Lower lobe of right lung (tissue), 2 donors: Measurements from ENCODE around the gene KHNYN. TPM values are rescaled to one million over a fixed set of nuclear protein-coding genes. Genes with fewer than 3 reads are reported as not detected.

ENCODE experiments used
- ATAC-seq, 2 donors: fragments of 200-7000 bp; cut with Tn5 transposase; one replicate each; pipeline ENCODE4 v1.9.1; 2020 to 2022; ENCODE audit warnings: mild to moderate bottlenecking in 2 of 2, moderate library complexity in 2 of 2
- DNase-seq: peaks from one replicate; pipeline ENCODE4 v3.0.0-alpha.2; 2020
- H3K27ac ChIP-seq: fragments of 200-600 bp; one replicate; pipeline ENCODE4 v1.8.0; 2022
- H3K27me3 ChIP-seq: fragments of 200-600 bp; one replicate; pipeline ENCODE4 v1.8.0; 2022; ENCODE audit warnings: low read depth
- H3K36me3 ChIP-seq: fragments of 200-600 bp; one replicate; pipeline ENCODE4 v1.8.0; 2022; ENCODE audit warnings: mild to moderate bottlenecking
- H3K4me1 ChIP-seq: fragments of 200-600 bp; one replicate; pipeline ENCODE4 v1.8.0; 2022
- H3K4me3 ChIP-seq: fragments of 200-600 bp; one replicate; pipeline ENCODE4 v1.8.0; 2022; ENCODE audit warnings: mild to moderate bottlenecking
- H3K9me3 ChIP-seq: fragments of 200-600 bp; one replicate; pipeline ENCODE4 v1.8.0; 2022
- intact Hi-C: fragments of 100-400 bp; cut with DNase I; formaldehyde crosslinking; loops from one replicate; pipeline ENCODE4 v1.11.0; 2022
- total RNA-seq: library from RNA; stranded (reverse); fragmentation: NEBNext Ultra II Directional; extraction: Animal tissue kit (Norgen Biotek cat#: 25700); gene quantifications from one replicate; pipeline ENCODE4 v1.2.1, GENCODE V29; 2021
- TF ChIP-seq, protein P1 (sequence below): fragments of 200-600 bp; IDR thresholded peaks from one replicate; pipeline ENCODE4 v1.8.0; 2022; ENCODE audit warnings: antibody characterized with exemption, mild to moderate bottlenecking
- donor health status: DM: no; HTN: yes; CAD: no; lungs with severe emphysema.

The KHNYN gene
- total RNA-seq, 1 donor from 2014 or later = 61.4 TPM

GRCh38 chr14:24439257-24439656 is 9.5 kb downstream of the KHNYN start:
- no peak overlapping the region for H3K4me3 ChIP-seq
- H3K27me3 ChIP-seq = no peaks in the 10 kb centered on the region
- ATAC-seq (no peak), DNase-seq (no peak)
- TF ChIP-seq, protein P1, sequence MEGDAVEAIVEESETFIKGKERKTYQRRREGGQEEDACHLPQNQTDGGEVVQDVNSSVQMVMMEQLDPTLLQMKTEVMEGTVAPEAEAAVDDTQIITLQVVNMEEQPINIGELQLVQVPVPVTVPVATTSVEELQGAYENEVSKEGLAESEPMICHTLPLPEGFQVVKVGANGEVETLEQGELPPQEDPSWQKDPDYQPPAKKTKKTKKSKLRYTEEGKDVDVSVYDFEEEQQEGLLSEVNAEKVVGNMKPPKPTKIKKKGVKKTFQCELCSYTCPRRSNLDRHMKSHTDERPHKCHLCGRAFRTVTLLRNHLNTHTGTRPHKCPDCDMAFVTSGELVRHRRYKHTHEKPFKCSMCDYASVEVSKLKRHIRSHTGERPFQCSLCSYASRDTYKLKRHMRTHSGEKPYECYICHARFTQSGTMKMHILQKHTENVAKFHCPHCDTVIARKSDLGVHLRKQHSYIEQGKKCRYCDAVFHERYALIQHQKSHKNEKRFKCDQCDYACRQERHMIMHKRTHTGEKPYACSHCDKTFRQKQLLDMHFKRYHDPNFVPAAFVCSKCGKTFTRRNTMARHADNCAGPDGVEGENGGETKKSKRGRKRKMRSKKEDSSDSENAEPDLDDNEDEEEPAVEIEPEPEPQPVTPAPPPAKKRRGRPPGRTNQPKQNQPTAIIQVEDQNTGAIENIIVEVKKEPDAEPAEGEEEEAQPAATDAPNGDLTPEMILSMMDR = no peak
- intact Hi-C loops = loop anchor here (5.0 kb wide), 1 partner anchor 112 kb away; no protein-coding TSS in a partner anchor
- H3K36me3 ChIP-seq = peaks cover 66% of the 10 kb centered on the region
- H3K27ac ChIP-seq = no peak overlapping the region
- H3K4me1 ChIP-seq = peaks cover 67% of the 10 kb centered on the region
- H3K9me3 ChIP-seq = no peaks in the 10 kb centered on the region

DNA sequence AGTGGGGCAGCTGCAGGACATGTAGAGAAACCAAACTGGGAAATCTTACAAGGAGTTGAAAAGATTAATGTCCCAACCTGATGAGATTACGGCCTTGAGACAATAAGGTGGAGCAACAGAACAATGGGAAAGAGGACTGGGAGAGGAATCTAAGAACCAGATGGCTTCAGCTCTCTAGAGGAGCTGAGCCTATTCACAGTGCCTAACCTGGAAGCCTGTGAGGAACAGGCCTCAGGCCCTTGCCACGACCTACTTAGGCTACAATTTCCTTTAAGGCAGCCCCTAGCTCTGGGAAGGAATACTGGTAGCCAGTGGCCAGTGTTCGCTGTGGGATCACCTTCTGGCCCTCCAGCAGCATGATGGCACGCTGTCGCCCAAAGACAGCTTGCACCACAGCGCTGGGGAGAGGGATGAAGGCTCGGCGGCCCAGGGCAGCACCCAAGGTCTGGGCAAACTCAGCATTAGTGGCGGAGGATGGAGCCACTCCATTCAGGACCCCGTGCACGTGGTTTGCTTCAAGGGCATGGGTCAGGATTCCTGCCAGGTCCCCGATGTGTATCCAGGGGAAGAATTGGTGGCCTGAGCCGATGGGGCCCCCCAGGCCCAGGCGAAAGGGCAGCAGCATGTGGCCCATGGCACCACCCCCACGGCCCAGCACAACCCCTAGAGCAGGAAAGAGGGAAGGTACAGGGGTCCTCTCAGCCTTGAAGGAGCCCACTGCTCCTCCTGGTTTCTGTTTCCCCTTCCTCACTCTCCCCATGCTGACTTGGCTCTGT is 10.3 kb downstream of the KHNYN start:
- ATAC-seq (no peak), DNase-seq (no peak)
- intact Hi-C loops = loop anchor here (5.0 kb wide), 1 partner anchor 113 kb away; no protein-coding TSS in a partner anchor
- Histone ChIP-seq H3K27ac (no peak overlapping the region), H3K9me3 (no peaks in the 10 kb centered on the region), H3K4me3 (no peak overlapping the region), H3K27me3 (no peaks in the 10 kb centered on the region), H3K36me3 (peaks cover 58% of the 10 kb centered on the region), H3K4me1 (peaks cover 67% of the 10 kb centered on the region)
- TF ChIP-seq, protein P1 = no peak

DNA sequence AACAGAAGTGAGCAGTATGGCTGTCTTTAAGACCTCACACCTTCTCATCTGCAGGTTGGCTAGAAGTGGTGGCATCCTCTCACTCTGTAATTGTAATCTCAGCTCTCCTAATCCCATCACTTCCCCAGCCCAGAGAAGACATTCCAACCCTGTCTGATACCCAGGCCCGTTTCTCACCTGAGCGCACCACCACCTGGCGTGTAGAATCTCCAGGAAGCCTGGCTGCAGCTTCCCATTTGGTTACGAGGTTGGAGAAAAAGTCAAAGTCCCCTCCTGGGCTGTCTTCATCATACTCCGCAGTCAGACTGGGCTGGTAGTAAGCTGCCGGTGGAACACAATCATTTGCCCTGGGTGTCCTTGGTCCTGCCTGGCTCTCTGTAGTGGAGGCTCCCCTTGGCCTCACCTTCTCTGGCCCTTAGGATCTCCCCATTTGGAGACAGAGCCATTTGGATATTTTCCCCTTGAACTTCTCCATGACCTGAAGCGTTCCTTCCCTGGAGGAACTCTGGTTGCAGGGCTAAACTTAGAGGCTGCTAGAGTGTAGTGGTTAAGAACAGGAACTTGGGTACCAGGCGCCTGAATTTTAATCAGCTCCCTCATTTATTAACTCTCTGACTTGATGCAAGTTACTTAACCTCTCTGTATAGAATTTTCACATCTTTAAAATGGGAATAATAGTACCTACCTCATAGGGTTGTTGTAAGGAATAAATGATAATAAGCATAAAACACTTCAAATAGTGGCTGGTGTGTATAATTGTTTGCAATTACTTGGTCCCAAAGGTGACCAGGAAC is 11.0 kb downstream of the KHNYN start:
- H3K27me3 ChIP-seq = no peaks in the 10 kb centered on the region
- intact Hi-C loops = no loop called here
- DNase-seq (no peak), ATAC-seq (no peak)
- peaks cover 67% of the 10 kb centered on the region for H3K4me1 ChIP-seq
- peaks cover 53% of the 10 kb centered on the region for H3K36me3 ChIP-seq
- H3K27ac ChIP-seq = peak overlapping the region; percentile 99
- H3K9me3 ChIP-seq = no peaks in the 10 kb centered on the region
- no peak overlapping the region for H3K4me3 ChIP-seq
- TF ChIP-seq, protein P1 = no peak

- peaks cover 46% of the 10 kb centered on the region for H3K36me3 ChIP-seq
- H3K9me3 ChIP-seq = no peaks in the 10 kb centered on the region
- ATAC-seq (no peak), DNase-seq (no peak)
- TF ChIP-seq, protein P1 = no peak
- H3K4me1 ChIP-seq = peaks cover 61% of the 10 kb centered on the region
- H3K27me3 ChIP-seq = no peaks in the 10 kb centered on the region
- peak overlapping the region; percentile 99 for H3K27ac ChIP-seq
- peak overlapping the region; percentile 82 for H3K4me3 ChIP-seq
- intact Hi-C loops = no loop called here
These were observed 11.7 kb downstream of the KHNYN start for GRCh38 chr14:24441485-24441884.

DNA sequence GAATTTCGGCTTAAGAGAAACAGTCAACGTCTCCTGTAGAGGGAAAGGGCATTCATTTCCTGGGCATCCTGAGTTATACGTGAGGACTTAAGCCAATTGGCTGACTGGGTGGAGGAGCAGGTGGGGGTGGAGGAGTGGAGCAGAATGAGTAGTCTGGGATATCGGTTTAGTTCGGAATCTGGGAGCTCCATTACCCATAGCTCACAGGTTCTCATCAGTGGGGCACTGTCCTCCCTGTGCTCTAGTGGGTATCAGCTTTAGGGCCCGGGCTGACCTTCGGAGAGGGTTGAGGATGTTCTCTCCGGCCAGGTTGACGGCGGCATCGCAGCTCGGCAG is 12.1 kb downstream of the KHNYN start:
- no peaks in the 10 kb centered on the region for H3K9me3 ChIP-seq
- DNase-seq = no peak
- TF ChIP-seq, protein P1 = no peak
- intact Hi-C loops = no loop called here
- peak overlapping the region; percentile 99 for H3K27ac ChIP-seq
- H3K27me3 ChIP-seq = no peaks in the 10 kb centered on the region
- ATAC-seq = no peak
- H3K4me3 ChIP-seq = peak overlapping the region; percentile 82
- H3K36me3 ChIP-seq = peaks cover 43% of the 10 kb centered on the region
- H3K4me1 ChIP-seq = peaks cover 57% of the 10 kb centered on the region
